Measurements from ENCODE around the gene EXOC3L2.

EXOC3L2 gene

DNA sequence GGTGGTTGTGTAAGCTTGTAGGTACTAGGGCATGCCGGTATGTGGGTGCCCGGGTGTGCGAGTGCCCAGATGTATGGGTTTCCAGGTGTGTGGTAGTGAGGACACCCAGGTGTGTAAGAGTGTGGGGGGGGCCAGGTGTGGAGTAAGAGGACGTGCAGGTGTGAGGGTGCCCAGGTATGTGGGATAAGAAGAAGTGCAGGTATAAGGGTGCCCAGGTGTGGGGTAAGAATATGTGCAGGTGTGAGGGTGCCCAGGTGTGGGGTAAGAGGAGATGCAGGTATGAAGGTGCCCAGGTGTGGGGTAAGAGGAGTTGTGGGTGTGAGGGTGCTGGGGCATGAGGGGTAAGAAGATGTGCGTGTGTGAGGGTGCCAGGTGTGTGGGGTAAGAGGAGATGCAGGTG is 20.2 kb upstream of the EXOC3L2 start:
- Histone ChIP-seq H3K27ac (replicated peaks; ENCODE audit: low read length) (no peak overlapping the region), H3K23ac (ENCODE audit: low read depth, low read length, poor library complexity) (no peak overlapping the region), H3K14ac (ENCODE audit: low read length) (no peak overlapping the region), H2BK5ac (ENCODE audit: low read length) (no peak overlapping the region), H4K91ac (ENCODE audit: low read depth, low read length, poor library complexity) (no peak overlapping the region), H3K27me3 (ENCODE audit: control insufficient read depth in 3 of 3, insufficient read depth in 3 of 3, low read depth in 1 of 3, low read length in 3 of 3) (no peaks in the 10 kb centered on the region), H3K9ac (ENCODE audit: low read depth, low read length, poor library complexity) (peak overlapping the region; percentile 72), H2BK12ac (ENCODE audit: low read length) (no peak overlapping the region), H3K18ac (ENCODE audit: low read length) (peak overlapping the region; percentile 44), H3K4me2 (ENCODE audit: insufficient read depth, low read length, poor library complexity, severe bottlenecking) (no peak overlapping the region), H3K36me3 (replicated peaks in 1 of 2; ENCODE audit: control insufficient read depth in 2 of 2, insufficient read depth in 2 of 2, low read length in 2 of 2) (peaks cover 20 to 61% of the 10 kb centered on the region in 2 donors), H4K8ac (ENCODE audit: low read depth, low read length) (no peak overlapping the region), H3K4me1 (ENCODE audit: control insufficient read depth in 2 of 2, insufficient read depth in 1 of 2, low read depth in 1 of 2, low read length in 2 of 2) (no peaks in the 10 kb centered on the region), H3K4ac (ENCODE audit: low read length) (no peak overlapping the region), H3K9me3 (replicated peaks in 1 of 2; ENCODE audit: control insufficient read depth in 2 of 2, insufficient read depth in 1 of 2, low read depth in 1 of 2, low read length in 2 of 2) (peaks cover 5% of the 10 kb centered on the region in 2 donors), H3K79me1 (ENCODE audit: low read depth, low read length) (peaks cover 5% of the 10 kb centered on the region), H2AK5ac (ENCODE audit: low read depth, low read length) (no peak overlapping the region), H2BK15ac (ENCODE audit: low read length) (no peak overlapping the region), H2AFZ (ENCODE audit: low read length) (no peak overlapping the region), H2BK120ac (ENCODE audit: low read depth, low read length) (no peak overlapping the region), H3K4me3 (ENCODE audit: low read length in 2 of 2) (no peak overlapping the region)
- no peak for DNase-seq (ENCODE audit: low spot score)
- no CpG with 5 or more reads among the region's 5 CpGs for WGBS, 2 donors (ENCODE audit: extremely low coverage in 2 of 2, insufficient read length in 2 of 2, insufficient replicate concordance in 1 of 2)

DNA sequence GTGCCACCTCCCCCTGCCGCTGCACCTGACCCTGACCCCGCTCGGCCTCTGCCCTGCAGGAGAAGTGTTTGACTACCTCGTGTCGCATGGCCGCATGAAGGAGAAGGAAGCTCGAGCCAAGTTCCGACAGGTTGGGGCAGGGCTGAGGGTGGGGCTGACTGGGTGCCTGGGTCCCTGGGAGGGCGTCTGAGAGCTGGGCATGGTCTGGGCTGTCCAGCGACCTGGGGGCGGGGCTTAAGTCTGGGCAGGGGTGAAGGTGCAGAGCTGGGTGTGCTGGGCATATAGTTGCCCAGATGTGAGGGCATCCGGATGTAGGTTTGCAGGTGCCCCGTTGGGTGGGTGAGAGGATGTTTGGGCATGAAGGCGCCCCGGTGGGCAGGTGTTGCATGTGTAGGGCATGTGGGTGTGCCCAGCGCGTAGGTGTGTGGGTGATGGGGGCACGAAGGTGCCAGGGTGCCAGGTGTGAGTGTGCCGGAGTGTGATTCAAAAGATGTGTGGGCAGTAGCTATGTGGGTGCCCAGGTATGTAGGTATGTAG is 19.6 kb upstream of the EXOC3L2 start:
- peak overlapping the region; percentile 25 for H3K23ac ChIP-seq (ENCODE audit: low read depth, low read length, poor library complexity)

DNA sequence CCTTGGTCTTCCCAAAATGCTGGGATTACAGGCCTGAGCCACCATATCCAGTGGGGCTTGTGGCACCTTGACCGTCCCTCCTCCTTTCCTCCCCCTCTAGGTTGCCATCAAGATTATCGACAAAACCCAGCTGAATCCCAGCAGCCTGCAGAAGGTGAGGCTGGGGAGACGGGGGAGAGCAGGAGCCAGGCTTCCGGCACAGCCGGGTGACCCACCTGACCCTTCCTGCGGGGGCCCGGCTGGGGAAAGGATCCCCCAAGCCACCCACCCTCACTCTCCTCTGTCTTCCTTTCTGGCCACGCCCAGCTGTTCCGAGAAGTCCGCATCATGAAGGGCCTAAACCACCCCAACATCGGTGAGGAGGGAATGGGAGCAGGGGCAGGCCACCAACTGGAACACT is 17.8 kb upstream of the EXOC3L2 start:
- H3K4me1 ChIP-seq (ENCODE audit: control insufficient read depth in 2 of 2, insufficient read depth in 1 of 2, low read depth in 1 of 2, low read length in 2 of 2), result no peaks in the 10 kb centered on the region
- H3K36me3 ChIP-seq (replicated peaks in 1 of 2; ENCODE audit: control insufficient read depth in 2 of 2, insufficient read depth in 2 of 2, low read length in 2 of 2), result peaks cover 12 to 48% of the 10 kb centered on the region in 2 donors
- no peaks in the 10 kb centered on the region for H3K27me3 ChIP-seq (ENCODE audit: control insufficient read depth in 3 of 3, insufficient read depth in 3 of 3, low read depth in 1 of 3, low read length in 3 of 3)
- H2BK120ac ChIP-seq (ENCODE audit: low read depth, low read length), result no peak overlapping the region
- H3K14ac ChIP-seq (ENCODE audit: low read length), result no peak overlapping the region
- H3K23ac ChIP-seq (ENCODE audit: low read depth, low read length, poor library complexity), result no peak overlapping the region
- peak overlapping the region in 1 of 2 donors; percentile 46 for H3K4me3 ChIP-seq (ENCODE audit: low read length in 2 of 2)
- no peak overlapping the region for H4K91ac ChIP-seq (ENCODE audit: low read depth, low read length, poor library complexity)
- H3K79me1 ChIP-seq (ENCODE audit: low read depth, low read length), result peaks cover 5% of the 10 kb centered on the region
- no peak overlapping the region for H3K27ac ChIP-seq (replicated peaks; ENCODE audit: low read length)
- peaks cover 5% of the 10 kb centered on the region in 2 donors for H3K9me3 ChIP-seq (replicated peaks in 1 of 2; ENCODE audit: control insufficient read depth in 2 of 2, insufficient read depth in 1 of 2, low read depth in 1 of 2, low read length in 2 of 2)
- no peak overlapping the region for H2AFZ ChIP-seq (ENCODE audit: low read length)
- H2BK5ac ChIP-seq (ENCODE audit: low read length), result no peak overlapping the region
- H3K4ac ChIP-seq (ENCODE audit: low read length), result no peak overlapping the region
- no peak overlapping the region for H4K8ac ChIP-seq (ENCODE audit: low read depth, low read length)
- no CpG with 5 or more reads among the region's 11 CpGs for WGBS, 2 donors (ENCODE audit: extremely low coverage in 2 of 2, insufficient read length in 2 of 2, insufficient replicate concordance in 1 of 2)
- no peak overlapping the region for H2AK5ac ChIP-seq (ENCODE audit: low read depth, low read length)
- no peak for DNase-seq (ENCODE audit: low spot score)
- H2BK12ac ChIP-seq (ENCODE audit: low read length), result no peak overlapping the region
- no peak overlapping the region for H3K18ac ChIP-seq (ENCODE audit: low read length)
- no peak overlapping the region for H3K4me2 ChIP-seq (ENCODE audit: insufficient read depth, low read length, poor library complexity, severe bottlenecking)
- no peak overlapping the region for H3K9ac ChIP-seq (ENCODE audit: low read depth, low read length, poor library complexity)
- no peak overlapping the region for H2BK15ac ChIP-seq (ENCODE audit: low read length)

More for the DNA sequence above, 19.6 kb upstream of the EXOC3L2 start:
- Histone ChIP-seq H3K18ac (ENCODE audit: low read length) (no peak overlapping the region), H2BK12ac (ENCODE audit: low read length) (no peak overlapping the region), H3K4me3 (ENCODE audit: low read length in 2 of 2) (no peak overlapping the region), H3K4ac (ENCODE audit: low read length) (no peak overlapping the region), H2BK5ac (ENCODE audit: low read length) (peak overlapping the region; percentile 24), H4K91ac (ENCODE audit: low read depth, low read length, poor library complexity) (peak overlapping the region; percentile 9), H4K8ac (ENCODE audit: low read depth, low read length) (no peak overlapping the region), H3K27ac (replicated peaks; ENCODE audit: low read length) (no peak overlapping the region), H3K9ac (ENCODE audit: low read depth, low read length, poor library complexity) (peak overlapping the region; percentile 72), H2AFZ (ENCODE audit: low read length) (no peak overlapping the region), H3K36me3 (replicated peaks in 1 of 2; ENCODE audit: control insufficient read depth in 2 of 2, insufficient read depth in 2 of 2, low read length in 2 of 2) (peaks cover 17 to 56% of the 10 kb centered on the region in 2 donors), H3K4me2 (ENCODE audit: insufficient read depth, low read length, poor library complexity, severe bottlenecking) (no peak overlapping the region), H2BK120ac (ENCODE audit: low read depth, low read length) (no peak overlapping the region), H3K4me1 (ENCODE audit: control insufficient read depth in 2 of 2, insufficient read depth in 1 of 2, low read depth in 1 of 2, low read length in 2 of 2) (no peaks in the 10 kb centered on the region), H3K27me3 (ENCODE audit: control insufficient read depth in 3 of 3, insufficient read depth in 3 of 3, low read depth in 1 of 3, low read length in 3 of 3) (no peaks in the 10 kb centered on the region), H3K9me3 (replicated peaks in 1 of 2; ENCODE audit: control insufficient read depth in 2 of 2, insufficient read depth in 1 of 2, low read depth in 1 of 2, low read length in 2 of 2) (peaks cover 5% of the 10 kb centered on the region in 2 donors), H2AK5ac (ENCODE audit: low read depth, low read length) (peak overlapping the region; percentile 70), H3K14ac (ENCODE audit: low read length) (no peak overlapping the region), H3K79me1 (ENCODE audit: low read depth, low read length) (peaks cover 5% of the 10 kb centered on the region), H2BK15ac (ENCODE audit: low read length) (no peak overlapping the region)
- WGBS, 2 donors (ENCODE audit: extremely low coverage in 2 of 2, insufficient read length in 2 of 2, insufficient replicate concordance in 1 of 2), result no CpG with 5 or more reads among the region's 19 CpGs
- no peak for DNase-seq (ENCODE audit: low spot score)

DNA sequence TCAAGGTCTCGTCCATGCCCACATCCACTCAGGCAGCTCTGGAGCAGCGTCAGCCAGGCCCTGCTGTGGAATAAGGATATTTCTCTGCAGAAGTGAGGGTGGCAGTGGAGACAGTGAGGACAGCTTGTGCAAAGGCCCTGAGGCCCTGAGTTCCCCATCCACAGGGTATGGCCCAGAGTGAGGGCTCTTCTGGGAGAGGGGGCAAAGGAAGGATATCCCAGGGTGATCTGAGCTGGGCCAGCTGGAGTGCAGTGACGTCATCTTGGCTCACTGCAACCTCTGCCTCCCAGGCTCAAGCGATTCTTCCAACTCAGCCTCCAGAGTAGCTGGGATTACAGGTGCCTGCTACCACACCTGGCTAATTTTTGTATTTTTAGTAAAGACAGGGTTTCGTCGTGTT is 17.4 kb upstream of the EXOC3L2 start:
- WGBS, 2 donors (ENCODE audit: extremely low coverage in 2 of 2, insufficient read length in 2 of 2, insufficient replicate concordance in 1 of 2), result no CpG with 5 or more reads among the region's 6 CpGs
- Histone ChIP-seq H3K18ac (ENCODE audit: low read length) (no peak overlapping the region), H2AK5ac (ENCODE audit: low read depth, low read length) (no peak overlapping the region), H2AFZ (ENCODE audit: low read length) (no peak overlapping the region), H3K9ac (ENCODE audit: low read depth, low read length, poor library complexity) (no peak overlapping the region), H3K27me3 (ENCODE audit: control insufficient read depth in 3 of 3, insufficient read depth in 3 of 3, low read depth in 1 of 3, low read length in 3 of 3) (no peaks in the 10 kb centered on the region), H3K4me1 (ENCODE audit: control insufficient read depth in 2 of 2, insufficient read depth in 1 of 2, low read depth in 1 of 2, low read length in 2 of 2) (no peaks in the 10 kb centered on the region), H4K91ac (ENCODE audit: low read depth, low read length, poor library complexity) (no peak overlapping the region), H3K4me3 (ENCODE audit: low read length in 2 of 2) (no peak overlapping the region), H3K23ac (ENCODE audit: low read depth, low read length, poor library complexity) (no peak overlapping the region), H2BK15ac (ENCODE audit: low read length) (no peak overlapping the region), H3K4ac (ENCODE audit: low read length) (no peak overlapping the region), H3K9me3 (replicated peaks in 1 of 2; ENCODE audit: control insufficient read depth in 2 of 2, insufficient read depth in 1 of 2, low read depth in 1 of 2, low read length in 2 of 2) (peaks cover 5% of the 10 kb centered on the region in 2 donors), H4K8ac (ENCODE audit: low read depth, low read length) (peak overlapping the region; percentile 48), H3K27ac (replicated peaks; ENCODE audit: low read length) (no peak overlapping the region), H3K4me2 (ENCODE audit: insufficient read depth, low read length, poor library complexity, severe bottlenecking) (no peak overlapping the region), H3K79me1 (ENCODE audit: low read depth, low read length) (peaks cover 5% of the 10 kb centered on the region), H3K14ac (ENCODE audit: low read length) (no peak overlapping the region), H2BK12ac (ENCODE audit: low read length) (no peak overlapping the region), H2BK120ac (ENCODE audit: low read depth, low read length) (no peak overlapping the region), H2BK5ac (ENCODE audit: low read length) (no peak overlapping the region), H3K36me3 (replicated peaks in 1 of 2; ENCODE audit: control insufficient read depth in 2 of 2, insufficient read depth in 2 of 2, low read length in 2 of 2) (peaks cover 12 to 46% of the 10 kb centered on the region in 2 donors)
- DNase-seq (ENCODE audit: low spot score), result no peak
